Activated naive CD4-positive, alpha-beta T cell treated with anti-CD3 and anti-CD28 coated beads, Interleukin-2, amount 50 U/mL, for 72 hours (primary cell): ENCODE results near the gene DNMT1. TPM values are rescaled to one million over a fixed set of nuclear protein-coding genes. Genes with fewer than 3 reads are reported as not detected.
"Not testable (repeated sequence)": the region's sequence is repeated elsewhere in the genome, so short reads cannot be mapped to it uniquely, and the experiment has no call there.

Experiments
- ATAC-seq, 2 donors: fragments of 150-1000 bp; cut with Tn5 transposase; 2 replicates each; pipeline ENCODE4 v1.10.0; 2021; ENCODE audit warnings: mild to moderate bottlenecking in 2 of 2, moderate library complexity in 2 of 2
- DNase-seq, 2 donors: peaks; one replicate each; pipeline ENCODE4 v3.0.0; 2021 to 2022; ENCODE audit warnings: low spot score in 2 of 2
- H3K27ac Mint-ChIP-seq, 2 donors: one replicate each; pipeline ENCODE4 v1.8.0; 2022; ENCODE audit warnings: mild to moderate bottlenecking in 2 of 2, mixed read lengths in 2 of 2
- H3K36me3 Mint-ChIP-seq, 2 donors: one replicate each; pipeline ENCODE4 v1.8.0; 2022; ENCODE audit warnings: mixed read lengths in 2 of 2
- H3K9me3 Mint-ChIP-seq, 2 donors: one replicate each; pipeline ENCODE4 v1.8.0; 2022; ENCODE audit warnings: mixed read lengths in 2 of 2
- total RNA-seq, 2 donors: library from RNA; stranded (reverse); gene quantifications; one replicate each; pipeline ENCODE4 v1.2.3, GENCODE V29; 2022

DNMT1 gene
- 100 to 1,000 TPM; 416 to 456 TPM for total RNA-seq

DNA sequence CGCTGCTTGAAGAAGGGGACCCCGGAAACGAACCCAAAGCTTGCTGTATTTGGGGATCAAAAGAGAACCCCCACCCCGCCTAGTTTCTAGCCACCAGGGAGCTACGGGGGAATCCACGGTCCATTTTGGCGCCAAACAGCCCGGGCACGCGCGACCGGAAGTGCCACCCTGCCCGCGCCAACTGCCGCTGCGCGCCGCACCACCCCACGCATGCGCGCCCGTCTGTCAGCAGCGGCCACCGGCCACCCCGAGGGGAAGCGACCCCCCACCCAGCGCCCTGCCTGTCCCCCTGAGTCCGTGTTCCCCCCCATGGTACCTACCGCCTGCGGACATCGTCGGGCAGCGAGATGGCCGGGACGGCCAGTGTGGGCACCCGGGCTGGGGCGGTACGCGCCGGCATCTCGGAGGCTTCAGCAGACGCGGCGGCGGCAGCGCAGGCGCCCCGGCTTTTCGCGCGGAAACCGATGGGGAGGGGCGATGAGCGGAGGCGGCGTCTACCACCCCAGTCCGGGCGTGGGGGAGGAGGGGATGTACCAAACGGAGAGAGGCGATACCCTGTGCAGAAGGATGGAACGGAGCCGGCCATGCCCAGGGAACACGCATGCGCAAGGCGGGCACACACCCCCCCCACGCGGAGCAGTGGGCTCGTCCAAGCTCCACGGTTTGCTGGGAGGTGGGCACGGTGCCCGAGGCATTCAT, at the start of gene DNMT1:
TSS of gene DNMT1 (minus strand) at position 454 of the 699 bp plus-strand sequence. CDS start at position 400, 54 bp downstream.
- Mint-ChIP-seq H3K27ac (peak within 1 kb of the TSS; percentile 95 to 99), H3K9me3 (no peaks in the 10 kb centered on the region), H3K36me3 (peaks cover 17 to 23% of the 10 kb centered on the region in 2 donors)
- DNase-seq (peak; percentile 99), ATAC-seq (peak; percentile 94 to 96)

DNA sequence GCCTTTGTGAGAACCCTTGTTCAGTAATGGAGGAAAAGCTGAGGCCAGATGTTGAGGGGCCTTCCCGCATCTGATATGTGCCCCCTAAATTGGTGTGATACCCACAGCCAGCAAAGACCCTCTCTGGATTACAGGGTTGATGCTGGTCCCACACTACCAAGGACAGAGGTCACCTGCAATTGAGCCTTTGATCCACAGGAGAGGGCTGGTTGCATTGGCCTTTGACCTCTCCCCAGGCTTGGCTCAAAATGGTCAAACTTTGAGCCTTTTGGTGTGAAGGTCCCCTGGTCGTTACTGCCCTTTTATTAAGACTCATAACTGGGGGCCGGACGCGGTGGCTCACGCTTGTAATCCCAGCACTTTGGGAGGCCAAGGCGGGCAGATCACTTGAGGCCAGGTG, 48.9 kb upstream of the DNMT1 start:
- no peak overlapping the region for H3K27ac Mint-ChIP-seq
- H3K36me3 Mint-ChIP-seq: no peaks in the 10 kb centered on the region
- no peak for DNase-seq
- no peak for ATAC-seq
- H3K9me3 Mint-ChIP-seq: no peaks in the 10 kb centered on the region

DNA sequence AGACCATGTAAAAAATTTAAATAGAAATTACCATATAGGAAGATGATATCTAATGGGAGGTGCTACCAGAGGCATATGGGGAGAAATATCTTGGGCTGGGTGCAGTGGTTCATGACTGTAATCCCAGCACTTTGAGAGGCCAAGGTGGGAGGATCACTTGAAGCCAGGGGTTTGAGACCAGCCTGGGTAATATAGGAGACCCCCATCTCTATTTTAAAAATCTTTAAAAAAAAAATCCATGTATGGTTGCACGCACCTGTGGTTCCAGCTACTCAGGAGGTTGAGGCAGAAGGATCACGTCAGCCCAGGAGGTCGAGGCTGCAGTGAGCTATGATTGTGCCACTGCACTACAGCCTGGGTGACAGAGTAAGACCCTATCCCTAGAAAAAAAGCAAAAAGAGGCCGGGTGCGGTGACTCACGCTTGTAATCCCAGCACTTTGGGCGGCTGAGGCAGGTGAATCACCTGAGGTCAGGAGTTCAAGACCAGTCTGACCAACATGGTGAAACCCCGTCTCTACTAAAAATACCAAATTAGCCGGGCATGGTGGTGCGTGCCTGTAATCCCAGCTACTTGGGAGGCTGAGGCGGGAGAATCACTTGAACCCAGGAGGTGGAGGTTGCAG, 47.2 kb upstream of the DNMT1 start:
- H3K36me3 Mint-ChIP-seq, DNase-seq, H3K9me3 Mint-ChIP-seq, H3K27ac Mint-ChIP-seq: not testable (repeated sequence)
- peak in 1 of 2 donors; percentile 39 for ATAC-seq

DNA sequence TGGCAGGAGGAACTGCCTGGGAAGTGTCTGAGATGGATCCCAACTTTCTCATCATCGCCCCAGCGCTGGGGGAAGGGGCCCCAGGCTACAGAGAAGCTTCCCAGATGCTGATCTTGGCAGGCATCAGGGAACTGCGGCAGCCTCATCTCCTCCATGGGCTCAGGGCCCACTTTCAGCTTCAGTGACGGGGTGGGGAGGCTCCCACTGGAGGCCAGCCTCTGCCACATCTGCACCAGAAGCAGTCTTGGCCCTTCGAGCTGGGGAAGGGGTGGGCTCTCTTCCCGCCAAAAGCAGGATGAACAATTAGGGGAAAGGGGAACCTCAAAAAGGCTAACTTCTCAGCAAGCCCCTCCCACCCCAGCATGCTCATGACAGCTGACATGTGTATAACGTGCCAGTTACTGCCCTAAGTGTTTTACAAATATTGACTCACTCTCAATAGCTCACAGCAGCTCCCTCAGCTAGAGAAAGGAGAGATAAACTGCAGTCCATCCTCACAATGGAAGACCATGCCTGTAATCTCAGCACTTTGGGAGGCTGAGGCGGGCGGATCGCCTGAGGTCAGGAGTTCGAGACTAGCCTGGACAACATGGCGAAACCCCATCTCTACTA, 43.5 kb upstream of the DNMT1 start:
- Mint-ChIP-seq H3K27ac (peak overlapping the region in 1 of 2 donors; percentile 72), H3K9me3 (no peaks in the 10 kb centered on the region), H3K36me3 (peaks cover 0 to 6% of the 10 kb centered on the region in 2 donors)
- DNase-seq (no peak), ATAC-seq (peak in 1 of 2 donors; percentile 37)

DNA sequence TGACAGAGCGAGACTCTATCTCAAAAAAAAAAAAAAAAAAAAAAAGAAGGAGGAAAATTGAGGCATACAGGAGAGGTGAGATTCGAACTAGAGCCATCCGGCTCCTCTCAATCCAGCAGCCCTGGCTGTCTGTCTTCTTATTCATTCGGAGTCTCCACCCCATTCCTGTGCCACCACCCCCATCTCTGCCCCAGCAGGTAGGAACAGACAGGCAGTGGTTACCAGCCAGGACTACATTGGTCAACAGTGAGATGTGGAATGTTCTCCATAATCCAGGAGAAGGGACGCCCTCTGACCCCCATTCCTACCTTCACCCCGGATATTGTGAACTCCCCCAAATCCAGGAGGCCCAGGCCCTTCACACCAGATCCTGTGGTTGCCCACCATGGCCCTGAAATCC, 42.9 kb upstream of the DNMT1 start:
- peak overlapping the region in 1 of 2 donors; percentile 72 for H3K27ac Mint-ChIP-seq
- ATAC-seq (no peak), DNase-seq (no peak)
- H3K36me3 Mint-ChIP-seq: peaks cover 0 to 6% of the 10 kb centered on the region in 2 donors
- H3K9me3 Mint-ChIP-seq: no peaks in the 10 kb centered on the region

DNA sequence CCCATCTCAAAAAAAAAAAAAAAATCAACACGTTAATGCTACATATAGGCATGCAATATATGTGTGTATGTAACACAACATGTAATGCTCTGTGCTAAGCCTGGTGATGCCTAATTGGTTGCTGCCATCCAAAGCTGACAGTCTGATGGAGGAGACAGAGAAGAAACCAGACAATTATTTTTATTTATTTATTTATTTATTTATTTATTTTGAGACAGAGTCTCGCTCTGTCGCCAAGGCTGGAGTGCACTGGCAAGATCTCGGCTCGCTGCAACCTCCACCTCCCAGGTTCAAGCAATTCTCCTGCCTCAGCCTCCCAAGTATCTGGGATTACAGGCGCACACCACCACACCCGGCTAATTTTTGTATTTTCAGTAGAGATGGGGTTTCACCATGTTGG, 40.7 kb upstream of the DNMT1 start:
- not testable (repeated sequence) for ATAC-seq, DNase-seq, H3K9me3 Mint-ChIP-seq, H3K36me3 Mint-ChIP-seq
- H3K27ac Mint-ChIP-seq: peak overlapping the region in 1 of 2 donors; percentile 94

DNA sequence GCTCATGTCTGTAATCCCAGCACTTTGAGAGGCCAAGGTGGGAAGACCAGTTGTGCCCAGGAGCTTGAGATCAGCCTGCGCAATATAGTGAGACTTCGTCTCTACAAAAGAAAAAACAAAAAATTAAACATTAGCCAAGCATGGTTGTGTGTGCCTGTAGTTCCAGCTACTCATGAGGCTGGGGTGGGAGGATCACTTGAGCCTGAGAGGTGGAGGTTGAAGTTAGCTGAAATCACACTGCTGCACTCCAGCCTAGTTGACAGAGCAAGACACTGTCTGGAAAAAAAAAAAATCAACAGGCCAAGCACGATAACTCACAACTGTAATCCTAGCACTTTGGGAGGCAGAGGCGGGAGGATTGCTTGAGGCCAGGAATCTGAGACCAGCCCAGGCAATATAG, 40.2 kb upstream of the DNMT1 start:
- DNase-seq (no peak), ATAC-seq (no peak)
- H3K36me3 Mint-ChIP-seq: peaks cover 0 to 6% of the 10 kb centered on the region in 2 donors
- H3K9me3 Mint-ChIP-seq: no peaks in the 10 kb centered on the region
- H3K27ac Mint-ChIP-seq: no peak overlapping the region

DNA sequence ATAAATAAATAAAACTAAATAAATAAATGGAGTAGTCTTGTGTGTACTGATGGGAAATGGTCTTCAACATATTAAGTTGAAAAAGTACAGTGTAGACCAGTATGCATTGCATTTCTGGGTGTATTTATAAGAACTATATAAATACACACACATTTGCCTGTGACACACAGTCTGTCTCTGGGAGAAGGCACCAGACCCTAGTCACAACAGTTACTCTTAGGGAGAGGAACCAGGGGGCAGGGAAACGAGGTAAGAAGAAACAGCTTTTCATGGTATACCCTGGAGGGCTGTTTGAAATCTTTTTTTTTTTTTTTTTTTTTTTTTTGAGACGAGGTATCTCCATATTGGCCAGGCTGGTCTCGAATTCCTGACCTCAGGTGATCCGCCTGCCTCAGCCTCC, 39.2 kb upstream of the DNMT1 start:
- no peaks in the 10 kb centered on the region for H3K9me3 Mint-ChIP-seq
- ATAC-seq (no peak), DNase-seq (no peak)
- no peak overlapping the region for H3K27ac Mint-ChIP-seq
- H3K36me3 Mint-ChIP-seq: peaks cover 0 to 6% of the 10 kb centered on the region in 2 donors

DNA sequence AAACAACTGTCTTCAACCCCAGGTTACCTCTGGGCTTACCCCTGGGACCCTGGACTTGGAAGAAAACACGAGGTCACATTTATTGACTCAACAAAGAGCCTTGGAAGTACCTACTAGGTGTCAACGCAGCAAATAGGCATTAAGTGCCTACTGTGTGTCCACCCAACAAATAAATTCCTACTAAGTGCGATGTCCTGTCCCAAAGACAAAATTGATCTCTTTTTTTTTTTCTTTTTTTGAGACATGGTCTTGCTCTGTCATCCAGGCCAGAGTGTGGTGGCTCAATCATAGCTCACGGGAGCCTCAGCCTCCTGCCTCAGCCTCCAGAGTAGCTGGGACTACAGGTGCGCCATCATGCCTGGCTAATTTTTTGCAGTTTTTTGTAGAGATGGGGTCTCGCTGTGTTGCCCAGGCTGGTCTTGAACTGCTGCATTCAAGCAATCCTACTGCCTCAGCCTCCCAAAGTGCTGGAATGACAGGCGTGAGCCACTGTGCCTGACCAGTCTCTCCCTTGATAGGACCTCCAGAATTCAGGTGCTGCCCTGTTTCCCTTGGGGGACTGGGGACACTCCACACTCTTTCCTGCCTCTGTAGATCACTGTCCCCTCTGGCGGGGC, 37.0 kb upstream of the DNMT1 start:
- ATAC-seq (no peak), DNase-seq (no peak)
- Mint-ChIP-seq H3K36me3 (peaks cover 0 to 6% of the 10 kb centered on the region in 2 donors), H3K27ac (no peak overlapping the region), H3K9me3 (no peaks in the 10 kb centered on the region)

DNA sequence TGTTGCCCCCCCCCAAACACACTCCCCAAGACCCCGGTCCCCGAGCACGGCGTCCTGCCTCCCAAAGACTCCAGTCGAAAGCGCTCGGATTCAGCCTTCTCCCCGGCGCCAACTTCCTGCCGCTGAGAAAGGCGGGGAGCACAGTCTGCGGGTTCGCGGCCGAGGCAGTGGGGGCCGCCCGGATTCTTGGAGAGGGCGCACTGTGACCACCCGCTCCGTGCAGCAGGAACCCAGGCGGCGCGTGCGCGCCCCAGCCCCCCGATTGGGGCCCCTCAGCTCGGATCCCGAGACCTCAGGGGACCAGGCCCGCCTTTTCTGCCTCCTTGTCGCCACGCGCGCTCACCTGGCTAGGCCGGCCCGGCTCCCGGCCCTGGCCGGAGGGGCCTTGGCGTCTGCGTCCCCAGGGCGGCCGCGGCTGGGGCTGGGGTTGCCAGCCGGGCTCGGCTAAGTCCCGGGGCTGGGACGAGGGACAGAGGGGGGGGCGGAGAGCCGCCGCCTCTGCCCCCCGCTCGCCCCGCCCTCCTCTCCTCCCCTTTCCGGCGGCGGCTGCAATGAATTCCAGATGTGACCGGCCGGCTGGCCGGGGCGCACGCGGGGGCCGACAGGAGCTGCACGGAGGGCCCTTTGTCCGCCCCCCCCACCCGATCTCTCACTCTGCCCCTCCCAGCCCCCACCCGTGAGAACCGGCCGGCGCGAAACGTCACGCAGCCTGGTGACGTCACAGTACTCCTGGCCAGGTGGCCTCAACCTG, 36.3 kb upstream of the DNMT1 start, which contains the start of gene S1PR2:
TSS of gene S1PR2 (minus strand) at position 471 of the 751 bp plus-strand sequence. CDS start 6,426 bp downstream, outside the sequence.
- DNase-seq (peak; percentile 69 to 74), ATAC-seq (peak; percentile 28 to 79)
- H3K27ac Mint-ChIP-seq: peak within 1 kb of the TSS in 1 of 2 donors; percentile 85

DNA sequence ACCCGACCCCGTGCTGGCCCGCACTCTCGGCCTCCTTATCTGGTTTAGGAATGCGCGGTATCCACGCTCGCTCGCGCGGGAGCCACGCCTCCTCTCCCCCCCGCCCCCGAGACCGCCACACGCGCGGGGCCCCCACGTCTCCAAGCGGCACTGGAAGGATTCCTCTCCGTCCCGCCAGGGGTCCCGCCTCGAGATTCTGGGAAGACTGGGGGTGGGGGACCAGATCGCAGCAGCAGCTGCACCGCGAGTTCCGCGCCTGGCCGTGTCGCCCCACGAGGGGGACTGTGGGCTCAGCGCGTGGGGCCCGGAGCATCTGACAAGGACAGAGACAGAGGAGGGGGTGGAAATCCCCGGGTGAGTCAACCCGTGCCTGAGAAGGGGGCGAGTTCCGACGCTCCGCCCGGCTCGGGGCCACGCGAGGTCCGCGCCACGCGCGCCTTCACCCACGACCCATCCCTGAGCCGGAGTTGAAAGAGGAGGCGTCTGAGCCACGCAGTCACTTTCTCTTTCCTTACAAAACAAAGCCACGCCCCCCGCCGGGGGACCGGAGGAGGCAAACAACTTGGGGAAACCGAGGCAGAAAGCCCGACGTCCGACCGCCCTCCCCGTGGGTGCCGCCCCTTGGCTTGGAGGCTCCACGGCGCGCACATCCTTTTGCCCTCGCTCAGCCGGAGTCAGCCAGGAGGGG, 35.6 kb upstream of the DNMT1 start:
- DNase-seq (peak in 1 of 2 donors; percentile 33), ATAC-seq (peak; percentile 54 to 64)
- Mint-ChIP-seq H3K27ac (peak overlapping the region in 1 of 2 donors; percentile 85), H3K9me3 (no peaks in the 10 kb centered on the region), H3K36me3 (no peaks in the 10 kb centered on the region)

More for the DNA sequence above, 36.3 kb upstream of the DNMT1 start, which contains the start of gene S1PR2:
- no peaks in the 10 kb centered on the region for H3K9me3 Mint-ChIP-seq
- H3K36me3 Mint-ChIP-seq: no peaks in the 10 kb centered on the region

DNA sequence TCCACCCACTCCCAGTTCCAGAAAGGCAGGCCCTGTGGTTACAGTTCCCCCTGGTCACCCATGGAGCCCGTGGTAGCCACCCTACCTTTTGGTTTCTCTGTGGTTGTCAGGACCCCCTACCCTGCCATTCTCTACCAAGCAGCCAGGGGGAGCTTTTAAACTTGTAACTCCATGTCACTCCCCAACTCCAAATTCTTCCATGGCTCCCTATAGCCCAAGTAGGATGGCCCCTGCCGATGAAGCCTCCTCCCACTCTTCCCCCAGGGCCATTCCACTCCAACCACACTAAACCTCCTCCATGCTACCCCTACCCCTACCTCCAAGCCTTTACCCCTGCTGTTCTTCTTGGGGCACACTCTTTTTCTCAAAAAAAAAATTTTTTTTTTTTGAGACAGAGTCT, 34.2 kb upstream of the DNMT1 start:
- Mint-ChIP-seq H3K36me3 (no peaks in the 10 kb centered on the region), H3K27ac (peak overlapping the region in 1 of 2 donors; percentile 85), H3K9me3 (no peaks in the 10 kb centered on the region)
- peak in 1 of 2 donors; percentile 46 for DNase-seq
- peak; percentile 2 to 27 for ATAC-seq

DNA sequence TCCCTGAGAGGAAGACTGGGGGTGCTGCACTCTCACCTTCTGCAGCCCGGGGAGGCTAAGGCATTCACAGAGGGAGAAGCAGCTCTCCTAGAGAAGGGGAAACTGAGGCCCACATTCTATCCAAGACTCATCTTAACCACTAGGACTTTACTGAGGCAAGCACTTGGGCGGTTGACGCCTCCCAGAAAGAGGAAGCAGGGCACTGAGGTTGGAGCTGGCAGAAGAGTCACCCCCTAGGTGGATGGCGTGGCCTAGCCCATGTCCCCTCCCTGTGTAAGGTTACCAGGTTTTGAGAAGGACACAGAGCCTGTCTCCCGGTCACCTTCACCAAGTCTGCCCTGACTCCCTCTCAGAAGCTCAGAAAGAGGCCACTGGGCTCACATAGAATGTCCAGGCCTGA, 33.6 kb upstream of the DNMT1 start:
- no peaks in the 10 kb centered on the region for H3K9me3 Mint-ChIP-seq
- H3K36me3 Mint-ChIP-seq: no peaks in the 10 kb centered on the region
- ATAC-seq (no peak), DNase-seq (no peak)
- no peak overlapping the region for H3K27ac Mint-ChIP-seq

DNA sequence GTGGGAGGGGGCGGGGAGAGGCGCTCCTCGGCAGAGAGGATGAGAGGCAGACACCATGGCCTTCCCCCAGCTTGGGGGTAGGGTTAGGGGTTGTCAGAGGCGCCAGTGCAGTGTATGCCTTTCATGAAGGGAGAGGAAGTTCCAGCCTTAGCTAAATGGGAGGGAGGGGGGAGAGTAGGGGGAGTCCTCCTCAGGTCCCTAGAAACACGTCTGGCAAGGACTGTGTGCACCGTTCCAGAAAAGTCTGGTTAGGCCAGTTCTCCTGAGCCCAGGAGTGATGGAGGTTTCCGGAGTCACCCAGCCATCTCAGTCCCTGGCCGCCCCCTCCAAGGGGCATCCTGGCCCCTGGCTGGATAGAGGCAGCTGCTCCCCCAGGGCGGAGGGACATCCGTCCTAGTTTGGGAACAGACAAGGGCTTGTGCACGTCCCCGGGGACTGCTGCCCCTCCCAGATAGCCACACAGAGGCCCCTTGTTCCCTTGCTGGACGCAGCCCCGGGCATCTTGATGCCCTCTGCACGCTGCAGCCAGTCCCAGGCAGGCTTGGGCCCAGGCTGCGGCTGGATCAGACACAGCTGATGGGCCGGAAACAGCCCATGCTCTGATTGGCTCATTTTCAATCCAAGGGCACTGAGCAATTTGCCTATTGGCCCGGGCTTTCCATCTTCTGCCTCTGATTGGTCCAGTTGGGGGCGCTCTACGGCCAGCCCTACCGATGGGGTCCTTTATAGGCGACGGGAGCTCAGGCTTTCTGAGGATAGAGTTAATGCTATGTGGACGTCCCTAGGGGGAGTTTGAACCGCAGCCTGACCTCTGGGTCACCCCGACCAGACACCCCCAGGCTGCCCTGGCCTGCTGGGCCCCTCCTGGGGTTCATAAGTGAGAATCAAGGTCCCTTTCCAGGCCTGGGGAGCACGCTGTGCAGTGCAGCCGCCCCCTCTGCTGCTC, 32.5 kb upstream of the DNMT1 start:
- Mint-ChIP-seq H3K9me3 (no peaks in the 10 kb centered on the region), H3K27ac (no peak overlapping the region), H3K36me3 (no peaks in the 10 kb centered on the region)
- DNase-seq (no peak), ATAC-seq (no peak)
